Neural cell (in vitro differentiated cells): ENCODE measurements around the gene NLRC5. TPM values are rescaled to one million over a fixed set of nuclear protein-coding genes. Genes with fewer than 3 reads are reported as not detected.

ENCODE experiments used
- H2AFZ ChIP-seq: fragments of 200-600, 300-800 bp; sonication (generic), shearing (Covaris generic); 2 replicates; pipeline ENCODE4 v1.6.0; 2014; ENCODE audit warnings: low read depth, mild to moderate bottlenecking, antibody characterized with exemption, low read length, moderate library complexity
- H3F3A ChIP-seq: fragments of 200-600 bp; shearing (Covaris generic); 2 replicates; pipeline ENCODE4 v1.6.1; 2016; ENCODE audit warnings: mild to moderate bottlenecking, moderate library complexity, mixed read lengths, antibody characterized with exemption, low read length; ENCODE audit not compliant: insufficient read depth, poor library complexity, severe bottlenecking
- H3K27ac ChIP-seq: fragments of 200-600, 300-800 bp; sonication (generic), shearing (Covaris generic); 2 replicates; pipeline ENCODE4 v1.5.1; 2014; ENCODE audit warnings: mild to moderate bottlenecking, low read length, moderate library complexity
- H3K27me3 ChIP-seq: fragments of 300-800, 200-600 bp; sonication (generic), shearing (Covaris generic); 2 replicates; pipeline ENCODE4 v1.6.0; 2014; ENCODE audit warnings: mild to moderate bottlenecking, low read depth, low read length, moderate library complexity; ENCODE audit not compliant: insufficient read depth
- H3K36me3 ChIP-seq: fragments of 300-800, 200-600 bp; sonication (generic), shearing (Covaris generic); 2 replicates; pipeline ENCODE4 v1.5.1; 2014; ENCODE audit warnings: mild to moderate bottlenecking, antibody characterized with exemption, low read length, moderate library complexity; ENCODE audit not compliant: insufficient read depth
- H3K4me2 ChIP-seq: fragments of 300-800, 200-600 bp; sonication (generic), shearing (Covaris generic); 2 replicates; pipeline ENCODE4 v1.6.0; 2014; ENCODE audit warnings: mild to moderate bottlenecking, low read length
- H3K4me3 ChIP-seq: fragments of 300-800, 200-600 bp; sonication (generic), shearing (Covaris generic); 2 replicates; pipeline ENCODE4 v1.5.1; 2014; ENCODE audit warnings: mild to moderate bottlenecking, low read length, moderate library complexity
- H3K79me2 ChIP-seq: fragments of 200-600 bp; shearing (Covaris generic); replicated peaks from 2 replicates; pipeline ENCODE4 v1.6.0; 2014; ENCODE audit warnings: mild to moderate bottlenecking, low read length, moderate library complexity; ENCODE audit not compliant: insufficient read depth
- H3K9ac ChIP-seq: fragments of 300-800, 200-600 bp; sonication (generic), shearing (Covaris generic); 2 replicates; pipeline ENCODE4 v1.6.1; 2016; ENCODE audit warnings: mild to moderate bottlenecking, low read length, mixed read lengths
- H3K9me2 ChIP-seq: fragments of 200-600 bp; shearing (Covaris generic); 2 replicates; pipeline ENCODE4 v1.6.1; 2016; ENCODE audit warnings: mild to moderate bottlenecking, low read length, mixed read lengths; ENCODE audit not compliant: insufficient read depth
- H3K9me3 ChIP-seq: fragments of 200-600, 300-800 bp; sonication (generic), shearing (Covaris generic); 2 replicates; pipeline ENCODE4 v1.6.1; 2016; ENCODE audit warnings: mild to moderate bottlenecking, mixed run types, low read length, moderate library complexity, mixed read lengths
- H4K20me1 ChIP-seq: fragments of 200-600 bp; shearing (Covaris generic); 2 replicates; pipeline ENCODE4 v1.6.1; 2016; ENCODE audit warnings: mild to moderate bottlenecking, mixed run types; ENCODE audit not compliant: insufficient read depth
- CTCF ChIP-seq: fragments of 450-650 bp; IDR thresholded peaks from 2 replicates; pipeline ENCODE4 v1.5.1; 2014; ENCODE audit warnings: antibody characterized with exemption, mild to moderate bottlenecking, moderate library complexity; ENCODE audit not compliant: poor library complexity, severe bottlenecking
- EP300 ChIP-seq: fragments of 450-650 bp; conservative IDR thresholded peaks from 2 replicates; pipeline ENCODE4 v1.6.1; 2014; ENCODE audit warnings: antibody characterized with exemption, mild to moderate bottlenecking, moderate library complexity; ENCODE audit not compliant: poor library complexity, severe bottlenecking
- EZH2 ChIP-seq: fragments of 200-600, 300-800 bp; shearing (Covaris generic), sonication (generic); IDR thresholded peaks from 2 replicates; pipeline ENCODE4 v1.6.1; 2014; ENCODE audit warnings: antibody characterized with exemption, low read length, borderline replicate concordance, mild to moderate bottlenecking; ENCODE audit not compliant: insufficient read depth, poor library complexity, severe bottlenecking
- MXI1 ChIP-seq: fragments of 450-650 bp; conservative IDR thresholded peaks from 2 replicates; pipeline ENCODE4 v1.6.1; 2014; ENCODE audit warnings: antibody characterized with exemption, mild to moderate bottlenecking; ENCODE audit not compliant: poor library complexity, severe bottlenecking
- POLR2AphosphoS5 ChIP-seq: IDR thresholded peaks from 2 replicates; pipeline ENCODE4 v1.6.1; 2012
- RAD21 ChIP-seq: fragments of 450-650 bp; conservative IDR thresholded peaks from 2 replicates; pipeline ENCODE4 v1.6.1; 2014; ENCODE audit warnings: antibody characterized with exemption, mild to moderate bottlenecking, moderate library complexity
- SMC3 ChIP-seq: fragments of 450-650 bp; conservative IDR thresholded peaks from 2 replicates; pipeline ENCODE4 v1.6.1; 2014; ENCODE audit warnings: antibody characterized with exemption, mild to moderate bottlenecking, moderate library complexity; ENCODE audit not compliant: poor library complexity
- TAF1 ChIP-seq: IDR thresholded peaks from 2 replicates; pipeline ENCODE4 v1.6.1; 2012; ENCODE audit warnings: low read depth
- polyA plus RNA-seq: library from polyadenylated mRNA; depleted of rRNA; stranded (reverse); fragments of >200 nt; gene quantifications from 2 replicates; pipeline ENCODE4 v1.2.3, GENCODE V29; 2014
- TF ChIP-seq, protein P1 (sequence below): IDR thresholded peaks from 2 replicates; pipeline ENCODE4 v1.6.1; 2012; ENCODE audit warnings: borderline replicate concordance

NLRC5 gene
- polyA plus RNA-seq, 1 donor from 2014 or later: not detected

DNA sequence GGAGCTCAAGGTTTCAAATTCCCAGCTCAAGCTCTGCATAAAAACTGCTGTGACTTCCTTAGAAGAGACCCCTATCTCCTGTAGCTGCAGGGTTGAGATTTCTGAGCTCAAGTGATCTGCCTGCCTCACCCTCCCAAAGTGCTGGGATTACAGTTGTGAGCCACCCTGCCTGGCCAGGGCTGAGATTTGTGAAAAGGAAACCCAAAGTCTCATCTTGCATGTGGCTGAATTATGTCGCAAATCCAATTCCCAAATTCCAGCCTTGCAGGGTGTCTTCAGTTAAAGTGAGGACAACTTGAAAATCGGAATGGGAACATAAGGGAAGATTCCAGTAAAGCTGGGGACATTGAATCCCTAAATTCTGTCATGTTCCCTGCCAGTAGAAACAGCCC, 41.8 kb upstream of the NLRC5 start:
- Histone ChIP-seq H3K9me3 (no peaks in the 10 kb centered on the region), H3K79me2 (no peaks in the 10 kb centered on the region), H3K27me3 (no peaks in the 10 kb centered on the region), H4K20me1 (no peaks in the 10 kb centered on the region), H3K4me3 (no peak overlapping the region), H3K27ac (no peak overlapping the region), H3K9me2 (no peaks in the 10 kb centered on the region), H3K9ac (no peak overlapping the region), H2AFZ (no peak overlapping the region), H3K36me3 (no peaks in the 10 kb centered on the region), H3F3A (no peaks in the 10 kb centered on the region), H3K4me2 (no peak overlapping the region)
- TF ChIP-seq POLR2AphosphoS5: no peak
- TF ChIP-seq EP300: no peak
- no peak for TF ChIP-seq RAD21
- no peak for TF ChIP-seq TAF1
- TF ChIP-seq MXI1: no peak
- TF ChIP-seq CTCF: no peak
- TF ChIP-seq SMC3: no peak
- TF ChIP-seq EZH2: no peak
- TF ChIP-seq, protein P1, sequence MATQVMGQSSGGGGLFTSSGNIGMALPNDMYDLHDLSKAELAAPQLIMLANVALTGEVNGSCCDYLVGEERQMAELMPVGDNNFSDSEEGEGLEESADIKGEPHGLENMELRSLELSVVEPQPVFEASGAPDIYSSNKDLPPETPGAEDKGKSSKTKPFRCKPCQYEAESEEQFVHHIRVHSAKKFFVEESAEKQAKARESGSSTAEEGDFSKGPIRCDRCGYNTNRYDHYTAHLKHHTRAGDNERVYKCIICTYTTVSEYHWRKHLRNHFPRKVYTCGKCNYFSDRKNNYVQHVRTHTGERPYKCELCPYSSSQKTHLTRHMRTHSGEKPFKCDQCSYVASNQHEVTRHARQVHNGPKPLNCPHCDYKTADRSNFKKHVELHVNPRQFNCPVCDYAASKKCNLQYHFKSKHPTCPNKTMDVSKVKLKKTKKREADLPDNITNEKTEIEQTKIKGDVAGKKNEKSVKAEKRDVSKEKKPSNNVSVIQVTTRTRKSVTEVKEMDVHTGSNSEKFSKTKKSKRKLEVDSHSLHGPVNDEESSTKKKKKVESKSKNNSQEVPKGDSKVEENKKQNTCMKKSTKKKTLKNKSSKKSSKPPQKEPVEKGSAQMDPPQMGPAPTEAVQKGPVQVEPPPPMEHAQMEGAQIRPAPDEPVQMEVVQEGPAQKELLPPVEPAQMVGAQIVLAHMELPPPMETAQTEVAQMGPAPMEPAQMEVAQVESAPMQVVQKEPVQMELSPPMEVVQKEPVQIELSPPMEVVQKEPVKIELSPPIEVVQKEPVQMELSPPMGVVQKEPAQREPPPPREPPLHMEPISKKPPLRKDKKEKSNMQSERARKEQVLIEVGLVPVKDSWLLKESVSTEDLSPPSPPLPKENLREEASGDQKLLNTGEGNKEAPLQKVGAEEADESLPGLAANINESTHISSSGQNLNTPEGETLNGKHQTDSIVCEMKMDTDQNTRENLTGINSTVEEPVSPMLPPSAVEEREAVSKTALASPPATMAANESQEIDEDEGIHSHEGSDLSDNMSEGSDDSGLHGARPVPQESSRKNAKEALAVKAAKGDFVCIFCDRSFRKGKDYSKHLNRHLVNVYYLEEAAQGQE: no peak

GRCh38 chr16:56948234-56948633, 41.1 kb upstream of the NLRC5 start:
- Histone ChIP-seq H3K9ac (no peak overlapping the region), H3K27ac (no peak overlapping the region), H3K9me3 (no peaks in the 10 kb centered on the region), H3K36me3 (no peaks in the 10 kb centered on the region), H2AFZ (no peak overlapping the region), H3K4me2 (no peak overlapping the region), H3K27me3 (no peaks in the 10 kb centered on the region), H3K79me2 (no peaks in the 10 kb centered on the region), H4K20me1 (no peaks in the 10 kb centered on the region), H3F3A (no peaks in the 10 kb centered on the region), H3K9me2 (no peaks in the 10 kb centered on the region), H3K4me3 (no peak overlapping the region)
- TF ChIP-seq, protein P1: no peak
- no peak for TF ChIP-seq EZH2
- TF ChIP-seq RAD21: no peak
- TF ChIP-seq MXI1: no peak
